WERI-Rb-1 (cell line): Measurements from ENCODE around the gene TBCC.

Experiments used
- DNase-seq: peaks from one replicate; pipeline ENCODE4 v3.0.0-alpha.2; 2020
- H3K27ac ChIP-seq: fragments of 250-450 bp; sonication (Bioruptor Pico); 2 replicates; pipeline ENCODE4 v1.5.1; 2020; ENCODE audit warnings: mild to moderate bottlenecking, moderate library complexity
- H3K27me3 ChIP-seq: fragments of 250-450 bp; sonication (Bioruptor Pico); 2 replicates; pipeline ENCODE4 v1.5.1; 2021; ENCODE audit warnings: mild to moderate bottlenecking, low read depth, moderate library complexity; ENCODE audit not compliant: insufficient read depth, severe bottlenecking
- H3K36me3 ChIP-seq: fragments of 250-450 bp; sonication (Bioruptor Pico); 2 replicates; pipeline ENCODE4 v1.5.1; 2020; ENCODE audit warnings: mild to moderate bottlenecking, moderate library complexity
- H3K4me3 ChIP-seq: 2 replicates; pipeline ENCODE4 v1.5.1; 2011; ENCODE audit warnings: low read depth, mild to moderate bottlenecking, control low read depth, low read length
- H3K9me3 ChIP-seq: fragments of 250-450 bp; sonication (Bioruptor Pico); 2 replicates; pipeline ENCODE4 v1.5.1; 2021; ENCODE audit warnings: mild to moderate bottlenecking, moderate library complexity; ENCODE audit not compliant: severe bottlenecking
- CTCF ChIP-seq: IDR thresholded peaks from 2 replicates; pipeline ENCODE4 v1.5.1; 2011; ENCODE audit warnings: low read depth, mild to moderate bottlenecking, control low read depth, inconsistent platforms, low read length

The TBCC gene

GRCh38 chr6:42787063-42787472, 41.2 kb upstream of the TBCC start:
- Histone ChIP-seq H3K27ac (no peak overlapping the region), H3K27me3 (no peaks in the 10 kb centered on the region), H3K36me3 (peaks cover 7% of the 10 kb centered on the region), H3K4me3 (no peak overlapping the region), H3K9me3 (no peaks in the 10 kb centered on the region)
- TF ChIP-seq CTCF, result no peak
- no peak for DNase-seq

DNA sequence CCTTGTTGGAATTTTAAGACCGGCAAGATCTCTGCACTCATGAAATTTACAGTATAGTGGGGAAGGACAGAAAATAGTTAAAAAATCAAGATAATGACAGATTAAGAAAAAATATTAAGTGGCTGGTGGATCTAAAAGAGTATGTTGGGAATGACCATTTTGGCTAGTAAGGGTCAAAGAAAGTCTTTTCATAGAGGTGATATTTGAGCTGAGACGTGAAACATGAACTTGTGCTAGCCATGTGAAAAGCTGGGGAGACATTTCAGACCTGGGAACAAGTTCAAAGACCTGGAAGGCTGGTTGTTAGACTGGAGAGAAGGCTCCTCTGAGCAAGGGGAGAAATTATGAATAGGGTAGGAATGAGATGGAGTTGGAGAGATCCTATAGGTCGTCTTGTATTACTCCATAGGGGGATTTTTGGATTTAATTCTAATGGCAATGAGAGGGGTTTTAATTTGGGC, 40.7 kb upstream of the TBCC start:
- H3K4me3 ChIP-seq, result no peak overlapping the region

GRCh38 chr6:42784717-42785498, 39.0 kb upstream of the TBCC start:
- H3K27ac ChIP-seq, result no peak overlapping the region
- TF ChIP-seq CTCF, result no peak
- peak overlapping the region; percentile 97 for H3K4me3 ChIP-seq
- peak; percentile 51 for DNase-seq
- H3K36me3 ChIP-seq, result peaks cover 7% of the 10 kb centered on the region
- no peaks in the 10 kb centered on the region for H3K9me3 ChIP-seq
- no peaks in the 10 kb centered on the region for H3K27me3 ChIP-seq

More for the DNA sequence above, 40.7 kb upstream of the TBCC start:
- DNase-seq, result no peak
- H3K36me3 ChIP-seq, result peaks cover 7% of the 10 kb centered on the region
- no peak overlapping the region for H3K27ac ChIP-seq
- no peak for TF ChIP-seq CTCF
- H3K9me3 ChIP-seq, result no peaks in the 10 kb centered on the region
- H3K27me3 ChIP-seq, result no peaks in the 10 kb centered on the region

DNA sequence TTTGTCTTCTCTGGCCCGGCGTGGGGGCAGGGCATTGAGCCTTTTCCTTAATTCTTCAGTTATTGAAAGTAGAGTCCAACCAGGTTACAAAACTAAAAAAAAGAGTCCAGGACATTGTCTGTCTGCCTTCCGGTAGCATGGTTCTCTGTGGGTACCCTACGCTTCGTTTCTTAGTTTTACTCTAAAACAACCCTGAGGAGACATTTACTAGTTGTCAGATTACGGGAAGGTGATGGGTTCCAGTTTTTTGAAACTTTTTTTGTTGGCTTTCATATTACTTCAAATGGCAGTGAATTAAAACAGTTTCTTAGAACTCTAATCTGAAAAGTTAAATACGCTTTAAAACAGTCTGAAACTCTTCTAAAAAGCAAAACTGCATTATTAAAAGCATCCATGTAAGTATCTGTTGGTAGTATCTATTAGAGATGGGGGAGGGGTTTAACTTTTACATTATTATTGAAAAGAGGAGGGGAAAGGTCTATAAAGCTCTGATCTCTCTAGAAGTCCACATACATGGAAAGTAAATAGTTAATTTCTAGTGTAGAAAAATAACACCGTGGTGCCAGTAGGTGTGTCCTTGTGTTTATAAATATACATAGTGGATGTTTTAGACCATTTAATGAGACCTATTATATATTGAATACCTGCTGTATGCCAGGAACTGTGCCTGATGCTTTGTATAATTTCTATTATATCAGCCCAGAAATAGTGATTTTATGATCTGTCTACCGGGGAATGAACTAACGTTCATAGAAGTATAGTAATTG, 38.2 kb upstream of the TBCC start:
- peaks cover 7% of the 10 kb centered on the region for H3K36me3 ChIP-seq
- H3K9me3 ChIP-seq, result no peaks in the 10 kb centered on the region
- peak overlapping the region; percentile 99 for H3K27ac ChIP-seq
- H3K4me3 ChIP-seq, result peak overlapping the region; percentile 97
- no peaks in the 10 kb centered on the region for H3K27me3 ChIP-seq
- DNase-seq, result no peak
- TF ChIP-seq CTCF, result no peak

GRCh38 chr6:42783177-42783875, 37.4 kb upstream of the TBCC start:
- Histone ChIP-seq H3K36me3 (peaks cover 7% of the 10 kb centered on the region), H3K4me3 (peak overlapping the region; percentile 97), H3K9me3 (no peaks in the 10 kb centered on the region), H3K27ac (peak overlapping the region; percentile 99), H3K27me3 (no peaks in the 10 kb centered on the region)
- DNase-seq, result peak; percentile 73
- TF ChIP-seq CTCF, result 0 out of 2 replicates have a peak, but pooled peaks have one; percentile 4
